ENCODE results near the gene STYXL1. TPM values are rescaled to one million over a fixed set of nuclear protein-coding genes. Genes with fewer than 3 reads are reported as not detected.
"Not testable (repeated sequence)": the region's sequence is repeated elsewhere in the genome, so short reads cannot be mapped to it uniquely, and the experiment has no call there.

Gene STYXL1
- total RNA-seq, 2 donors from 2014 or later: 69.8 to 72.0 TPM

DNA sequence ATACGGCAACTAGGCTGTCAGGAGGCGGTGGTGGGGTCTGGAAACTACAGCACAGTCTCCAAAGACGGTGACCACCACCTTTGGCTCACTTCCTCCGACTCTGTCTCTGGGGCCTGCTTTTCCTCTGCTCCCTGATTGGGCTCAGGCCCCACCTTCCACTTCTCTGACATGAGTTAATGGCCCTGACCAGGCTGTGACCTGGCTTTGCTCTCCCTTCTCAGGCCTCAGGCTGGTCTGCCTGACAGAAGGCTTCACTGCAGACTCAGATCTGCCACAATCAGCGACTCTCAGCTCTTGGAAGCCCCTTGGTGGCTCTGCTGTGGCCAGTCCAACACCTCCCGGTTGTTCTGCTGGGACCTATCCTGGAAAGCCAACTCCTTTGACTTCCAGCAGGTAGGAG is 7.7 kb downstream of the STYXL1 start:
- WGBS, 2 experiments (ENCODE audit: insufficient coverage in 1 of 2, insufficient read length in 1 of 2): 87 to 92% methylated on average over 5 to 6 of the region's 6 CpGs
- Histone ChIP-seq H3K4me3 (ENCODE audit: low read length) (no peak overlapping the region), H3K27ac (ENCODE audit: low read depth, low read length) (no peak overlapping the region), H3K4me1 (ENCODE audit: control insufficient read depth, insufficient read depth, low read length) (no peaks in the 10 kb centered on the region), H3K9ac (ENCODE audit: extremely low read depth, low read length, poor library complexity, severe bottlenecking) (no peak overlapping the region), H3K9me3 (ENCODE audit: control insufficient read depth, low read length) (no peaks in the 10 kb centered on the region), H3K27me3 (ENCODE audit: control insufficient read depth, insufficient read depth, low read length, poor library complexity, severe bottlenecking) (no peaks in the 10 kb centered on the region), H3K36me3 (ENCODE audit: control insufficient read depth, insufficient read depth, low read length) (peaks cover 5% of the 10 kb centered on the region)
- H3K4me1 Mint-ChIP-seq: peaks cover 7% of the 10 kb centered on the region
- H3K4me3 Mint-ChIP-seq: no peak overlapping the region
- TF ChIP-seq, protein P1, sequence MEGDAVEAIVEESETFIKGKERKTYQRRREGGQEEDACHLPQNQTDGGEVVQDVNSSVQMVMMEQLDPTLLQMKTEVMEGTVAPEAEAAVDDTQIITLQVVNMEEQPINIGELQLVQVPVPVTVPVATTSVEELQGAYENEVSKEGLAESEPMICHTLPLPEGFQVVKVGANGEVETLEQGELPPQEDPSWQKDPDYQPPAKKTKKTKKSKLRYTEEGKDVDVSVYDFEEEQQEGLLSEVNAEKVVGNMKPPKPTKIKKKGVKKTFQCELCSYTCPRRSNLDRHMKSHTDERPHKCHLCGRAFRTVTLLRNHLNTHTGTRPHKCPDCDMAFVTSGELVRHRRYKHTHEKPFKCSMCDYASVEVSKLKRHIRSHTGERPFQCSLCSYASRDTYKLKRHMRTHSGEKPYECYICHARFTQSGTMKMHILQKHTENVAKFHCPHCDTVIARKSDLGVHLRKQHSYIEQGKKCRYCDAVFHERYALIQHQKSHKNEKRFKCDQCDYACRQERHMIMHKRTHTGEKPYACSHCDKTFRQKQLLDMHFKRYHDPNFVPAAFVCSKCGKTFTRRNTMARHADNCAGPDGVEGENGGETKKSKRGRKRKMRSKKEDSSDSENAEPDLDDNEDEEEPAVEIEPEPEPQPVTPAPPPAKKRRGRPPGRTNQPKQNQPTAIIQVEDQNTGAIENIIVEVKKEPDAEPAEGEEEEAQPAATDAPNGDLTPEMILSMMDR (conservative IDR thresholded peaks at IDR 0.05): no peak
- peaks cover 21% of the 10 kb centered on the region for H3K36me3 Mint-ChIP-seq (ENCODE audit: low read depth)
- no peaks in the 10 kb centered on the region for H3K27me3 Mint-ChIP-seq (ENCODE audit: insufficient read depth)
- no peak for DNase-seq
- no peaks in the 10 kb centered on the region for H3K9me3 Mint-ChIP-seq
- no peak overlapping the region for H3K27ac Mint-ChIP-seq

DNA sequence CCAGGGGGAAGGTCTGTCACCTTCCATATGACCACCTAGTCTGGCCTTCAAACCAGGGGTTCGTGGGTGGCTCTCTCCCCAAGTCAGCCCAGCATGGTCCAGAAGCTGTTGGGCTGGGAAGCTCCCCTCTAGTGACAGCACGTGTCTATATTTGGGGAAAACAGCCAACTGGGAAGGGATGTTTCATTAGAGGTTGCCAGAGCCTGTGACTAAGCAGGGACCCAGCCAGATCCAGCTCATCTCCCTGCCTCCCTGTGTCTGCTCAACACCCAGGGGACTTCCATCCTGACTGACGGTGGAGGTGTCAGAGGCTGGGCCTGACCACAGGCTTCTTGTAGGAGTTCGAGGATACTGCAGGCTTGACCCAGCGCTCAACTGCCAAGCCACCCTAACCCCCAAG is 10.5 kb downstream of the STYXL1 start:
- Mint-ChIP-seq H3K27me3 (ENCODE audit: insufficient read depth) (no peaks in the 10 kb centered on the region), H3K36me3 (ENCODE audit: low read depth) (peaks cover 21% of the 10 kb centered on the region), H3K4me1 (no peaks in the 10 kb centered on the region), H3K9me3 (no peaks in the 10 kb centered on the region), H3K4me3 (no peak overlapping the region), H3K27ac (no peak overlapping the region)
- TF ChIP-seq, protein P1 (conservative IDR thresholded peaks at IDR 0.05): no peak
- DNase-seq: no peak
- Histone ChIP-seq H3K27ac (ENCODE audit: low read depth, low read length) (no peak overlapping the region), H3K9me3 (ENCODE audit: control insufficient read depth, low read length) (no peaks in the 10 kb centered on the region), H3K9ac (ENCODE audit: extremely low read depth, low read length, poor library complexity, severe bottlenecking) (no peak overlapping the region), H3K4me1 (ENCODE audit: control insufficient read depth, insufficient read depth, low read length) (no peaks in the 10 kb centered on the region), H3K36me3 (ENCODE audit: control insufficient read depth, insufficient read depth, low read length) (no peaks in the 10 kb centered on the region), H3K27me3 (ENCODE audit: control insufficient read depth, insufficient read depth, low read length, poor library complexity, severe bottlenecking) (no peaks in the 10 kb centered on the region), H3K4me3 (ENCODE audit: low read length) (no peak overlapping the region)
- 93 to 94% methylated on average over 2 to 5 of the region's 5 CpGs for WGBS, 2 experiments (ENCODE audit: insufficient coverage in 1 of 2, insufficient read length in 1 of 2)

- Histone ChIP-seq H3K27ac (ENCODE audit: low read depth, low read length) (no peak overlapping the region), H3K4me1 (ENCODE audit: control insufficient read depth, insufficient read depth, low read length) (no peaks in the 10 kb centered on the region), H3K36me3 (ENCODE audit: control insufficient read depth, insufficient read depth, low read length) (peaks cover 24% of the 10 kb centered on the region), H3K9me3 (ENCODE audit: control insufficient read depth, low read length) (peaks cover 5% of the 10 kb centered on the region), H3K4me3 (ENCODE audit: low read length) (no peak overlapping the region), H3K27me3 (ENCODE audit: control insufficient read depth, insufficient read depth, low read length, poor library complexity, severe bottlenecking) (no peaks in the 10 kb centered on the region), H3K9ac (ENCODE audit: extremely low read depth, low read length, poor library complexity, severe bottlenecking) (no peak overlapping the region)
- DNase-seq: no peak
- Mint-ChIP-seq H3K27ac (no peak overlapping the region), H3K36me3 (ENCODE audit: low read depth) (peaks cover 39% of the 10 kb centered on the region), H3K27me3 (ENCODE audit: insufficient read depth) (no peaks in the 10 kb centered on the region), H3K9me3 (peaks cover 5% of the 10 kb centered on the region), H3K4me1 (no peaks in the 10 kb centered on the region), H3K4me3 (no peak overlapping the region)
- 88% methylated on average over 1 of the region's 1 CpG; no CpG with 5 or more reads in 1 of the 2 experiments for WGBS, 2 experiments (ENCODE audit: insufficient coverage in 1 of 2, insufficient read length in 1 of 2)
- TF ChIP-seq, protein P1 (conservative IDR thresholded peaks at IDR 0.05): no peak
Measured at GRCh38 chr7:76031964-76032363, 15.8 kb downstream of the STYXL1 start.

GRCh38 chr7:76029682-76030081 is 18.1 kb downstream of the STYXL1 start:
- H3K36me3 Mint-ChIP-seq (ENCODE audit: low read depth): peaks cover 52% of the 10 kb centered on the region
- not testable (repeated sequence) for H3K4me3 ChIP-seq (ENCODE audit: low read length); H3K4me3 Mint-ChIP-seq; H3K27ac ChIP-seq (ENCODE audit: low read depth, low read length); H3K27me3 ChIP-seq (ENCODE audit: control insufficient read depth, insufficient read depth, low read length, poor library complexity, severe bottlenecking); H3K9me3 ChIP-seq (ENCODE audit: control insufficient read depth, low read length); H3K27ac Mint-ChIP-seq; H3K4me1 Mint-ChIP-seq; H3K27me3 Mint-ChIP-seq (ENCODE audit: insufficient read depth); H3K9ac ChIP-seq (ENCODE audit: extremely low read depth, low read length, poor library complexity, severe bottlenecking); H3K9me3 Mint-ChIP-seq; H3K4me1 ChIP-seq (ENCODE audit: control insufficient read depth, insufficient read depth, low read length); DNase-seq
- 93 to 96% methylated on average over 3 to 7 of the region's 7 CpGs for WGBS, 2 experiments (ENCODE audit: insufficient coverage in 1 of 2, insufficient read length in 1 of 2)
- H3K36me3 ChIP-seq (ENCODE audit: control insufficient read depth, insufficient read depth, low read length): peaks cover 36% of the 10 kb centered on the region
